Right renal pelvis (tissue), 4 donors: ENCODE results near the gene ASB7. TPM values are rescaled to one million over a fixed set of nuclear protein-coding genes. Genes with fewer than 3 reads are reported as not detected.

ENCODE experiments used
- DNase-seq, 4 donors: peaks; one replicate each; pipeline ENCODE4 v3.0.0-alpha.2; 2013; ENCODE audit warnings: low read depth in 4 of 4, low spot score in 3 of 4, missing footprints in 1 of 4
- polyA plus RNA-seq, 4 donors: library from polyadenylated mRNA; unstranded; fragments of 120-200 nt; gene quantifications; one replicate each; pipeline ENCODE4 v1.2.1, GENCODE V29; 2013; ENCODE audit not compliant: insufficient read length in 4 of 4

The ASB7 gene
- polyA plus RNA-seq, 4 donors, result 14.3 to 18.4 (median 17.9) TPM

DNA sequence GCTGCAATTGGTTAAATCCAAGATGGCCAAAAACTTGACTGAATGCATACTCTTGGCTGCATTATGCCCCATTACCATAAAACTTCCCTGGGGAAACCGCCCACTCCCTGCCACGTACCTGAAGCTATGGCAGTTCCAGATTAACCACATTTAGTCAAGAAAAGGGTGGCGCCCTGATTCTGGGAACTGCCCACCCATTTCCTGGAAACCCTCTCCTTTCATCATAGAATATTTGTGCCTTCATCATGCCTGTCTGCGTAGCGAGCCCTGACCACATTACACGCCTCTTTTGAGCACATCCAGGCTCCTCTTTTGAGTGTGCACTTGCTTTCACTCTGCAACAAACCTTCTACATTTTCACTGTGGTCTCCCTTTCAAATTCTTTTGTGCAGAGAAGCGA lies 5.6 kb upstream of the ASB7 start:
- DNase-seq, result no peak

- DNase-seq, result no peak
Observed at GRCh38 chr15:100597862-100598261, 4.5 kb upstream of the ASB7 start.

DNA sequence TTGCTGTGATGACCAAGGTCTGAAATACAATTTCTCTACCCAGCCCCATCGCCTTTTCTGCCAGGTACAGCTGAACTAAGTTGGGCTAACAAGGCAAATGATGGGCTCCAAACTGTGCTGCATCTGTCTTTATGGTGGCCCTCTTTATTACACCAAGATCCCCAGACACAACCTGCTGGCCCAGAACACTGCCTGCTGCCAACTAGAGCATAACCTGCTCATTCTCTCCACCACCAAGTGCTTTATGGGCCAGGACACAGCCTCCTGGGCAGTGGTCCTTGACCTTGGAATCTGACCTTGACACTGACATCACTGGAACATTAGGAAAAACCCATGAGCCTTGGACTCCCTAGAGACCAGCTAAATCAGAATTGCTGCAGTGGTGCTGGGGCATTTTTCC lies 3.7 kb upstream of the ASB7 start:
- DNase-seq, result no peak

GRCh38 chr15:100601163-100601562 lies 1.2 kb upstream of the ASB7 start:
- no peak for DNase-seq

DNA sequence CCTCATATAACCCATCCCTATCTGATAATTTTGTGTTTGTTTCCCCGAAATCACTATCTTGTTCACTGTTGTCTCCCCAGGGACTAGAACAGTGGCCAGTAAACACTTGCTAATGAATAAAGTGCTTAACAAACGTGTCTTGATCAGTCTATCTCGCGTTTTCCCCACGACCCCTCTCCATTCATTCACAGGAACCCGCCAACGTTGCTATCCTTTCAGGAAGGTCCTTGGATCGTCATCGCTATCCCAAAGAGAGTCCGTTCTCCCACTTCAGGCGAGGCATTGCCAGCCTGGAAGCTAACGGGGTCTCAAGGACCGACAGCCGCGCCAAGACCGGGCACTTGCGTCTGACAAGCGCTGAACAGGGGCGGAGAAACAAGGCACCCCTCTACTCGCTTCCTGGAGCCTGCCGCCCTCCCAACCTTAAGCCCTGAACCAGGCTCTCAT lies 749 bp upstream of the ASB7 start:
- no peak for DNase-seq

DNA sequence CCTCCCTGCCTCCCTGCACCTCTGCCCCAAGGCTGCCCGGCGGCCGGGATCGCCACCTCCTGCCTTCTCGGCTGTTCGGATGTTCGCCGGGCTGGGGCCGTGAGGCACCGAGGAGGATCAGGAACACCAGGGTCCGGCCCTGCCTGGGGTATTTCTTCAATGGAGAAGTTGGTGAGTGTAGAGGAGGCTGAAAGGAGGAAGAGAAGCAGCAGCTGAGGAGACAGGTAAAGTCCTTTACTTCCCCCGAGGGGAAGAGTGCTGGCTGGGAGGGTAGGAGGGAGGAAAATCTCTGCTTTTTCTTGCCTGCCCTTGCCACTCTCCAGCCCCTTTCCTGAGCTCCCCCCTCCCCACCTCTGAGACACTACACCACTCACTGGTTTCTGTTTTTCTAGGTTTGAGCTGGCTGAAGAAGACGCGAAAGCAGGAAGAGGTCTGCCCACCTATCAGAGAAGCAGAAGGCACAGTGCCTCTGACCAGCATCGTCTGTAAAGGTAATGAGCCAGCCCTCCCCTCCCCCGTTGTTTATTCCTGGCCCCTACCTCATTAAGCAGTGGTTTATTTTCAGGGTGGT lies 519 bp downstream of the ASB7 start:
- no peak for DNase-seq

DNA sequence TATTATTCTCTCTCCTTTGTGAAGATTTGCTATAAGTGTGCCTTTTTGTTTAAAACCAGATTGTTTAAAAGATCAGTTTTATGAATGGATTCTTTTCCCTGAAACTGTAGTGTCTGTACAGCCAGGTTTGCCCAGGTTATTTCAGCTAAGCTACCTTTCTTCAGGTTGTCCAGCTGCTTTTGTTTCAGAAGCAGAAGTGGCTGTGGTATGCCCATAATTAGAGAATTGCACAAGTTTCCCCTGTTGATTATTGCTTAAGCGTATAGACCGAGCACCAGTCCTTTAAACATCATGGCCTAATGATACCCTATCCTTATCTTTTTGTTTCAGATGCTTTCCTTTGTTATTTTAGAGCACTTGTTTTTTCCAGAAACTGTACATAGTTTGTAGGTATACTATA lies 10.2 kb downstream of the ASB7 start:
- DNase-seq, result no peak

GRCh38 chr15:100613208-100613607 lies 10.8 kb downstream of the ASB7 start:
- no peak for DNase-seq

- no peak for DNase-seq
Observed at GRCh38 chr15:100614336-100614735, 11.9 kb downstream of the ASB7 start.

- DNase-seq, result no peak
Observed at GRCh38 chr15:100614918-100615317, 12.5 kb downstream of the ASB7 start.

- DNase-seq, result no peak
Observed at GRCh38 chr15:100615801-100616200, 13.4 kb downstream of the ASB7 start.

- DNase-seq, result no peak
Observed at GRCh38 chr15:100616700-100617099, 14.3 kb downstream of the ASB7 start.

DNA sequence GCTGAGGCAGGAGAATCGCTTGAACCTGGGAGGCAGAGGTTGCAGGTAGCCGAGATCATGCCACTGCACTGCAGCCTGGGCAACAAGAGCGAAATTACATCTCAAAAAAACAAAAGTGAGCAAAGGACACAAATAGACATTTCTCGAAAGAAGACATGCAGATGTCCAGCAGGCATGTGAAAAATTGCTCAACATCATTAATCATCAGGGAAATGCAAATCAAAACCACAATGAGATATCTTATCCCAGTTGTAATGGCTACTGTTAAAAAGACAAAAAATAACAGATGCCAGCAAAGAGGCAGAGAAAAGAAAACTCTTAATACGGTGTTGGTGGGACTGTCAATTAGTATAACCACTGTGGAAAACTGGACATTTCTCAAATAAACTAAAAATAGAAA lies 20.9 kb downstream of the ASB7 start:
- no peak for DNase-seq

DNA sequence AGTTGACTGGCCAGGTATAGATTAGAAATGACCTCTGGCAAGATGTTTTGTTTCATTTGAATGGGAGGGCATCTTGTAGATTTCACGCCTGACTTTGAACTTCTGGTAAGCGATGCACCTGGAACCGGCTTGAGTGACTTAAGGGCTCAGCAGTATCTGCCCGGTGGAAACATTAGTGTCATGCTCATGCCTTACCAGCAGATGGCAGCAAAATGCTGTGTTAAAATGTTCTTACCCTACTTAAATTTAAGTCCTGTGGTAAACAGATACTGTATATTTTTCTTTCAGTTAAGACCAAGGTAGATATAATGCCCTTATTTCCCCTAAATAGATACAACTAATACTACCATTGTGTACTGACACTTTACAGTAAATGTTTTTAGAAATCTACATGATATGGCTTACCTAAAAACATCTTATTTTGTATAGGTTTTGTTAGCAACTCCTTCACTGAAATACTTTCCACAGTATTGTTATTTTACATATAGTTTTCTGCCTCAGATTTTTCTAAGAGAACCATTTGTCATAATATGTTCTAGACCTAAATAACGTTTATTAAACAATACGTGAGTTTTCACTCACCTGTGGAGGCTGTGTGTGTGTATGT lies 25.5 kb downstream of the ASB7 start:
- peak; percentile 60 to 77 (median 65) for DNase-seq

- DNase-seq, result no peak
Observed at GRCh38 chr15:100628746-100629145, 26.4 kb downstream of the ASB7 start.

DNA sequence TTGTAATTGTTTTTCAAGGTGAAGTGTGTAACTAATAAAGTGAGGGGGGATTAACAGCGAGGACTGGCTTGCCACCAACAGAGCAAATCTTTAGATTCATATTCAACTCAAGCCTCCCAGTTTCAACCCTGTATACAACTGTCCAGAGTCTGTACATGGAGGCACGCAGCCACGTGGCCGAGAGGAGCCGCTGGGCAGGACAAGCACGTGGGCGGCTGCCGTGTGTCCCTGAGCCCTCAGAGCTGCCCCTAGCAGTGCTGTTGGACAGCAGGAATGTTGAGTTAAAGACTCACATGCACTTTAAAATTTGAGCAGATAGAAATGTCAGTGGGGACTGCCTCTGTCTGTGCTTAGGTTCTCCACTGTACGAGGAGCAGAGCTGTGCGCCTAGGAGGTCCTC lies 29.4 kb downstream of the ASB7 start:
- no peak for DNase-seq

GRCh38 chr15:100633763-100634075 lies 31.3 kb downstream of the ASB7 start:
- DNase-seq, result no peak

GRCh38 chr15:100635406-100636071 lies 33.1 kb downstream of the ASB7 start:
- DNase-seq, result no peak

GRCh38 chr15:100638177-100638730 lies 35.9 kb downstream of the ASB7 start:
- DNase-seq, result no peak

- DNase-seq, result no peak
Observed at GRCh38 chr15:100642213-100642949, 40.0 kb downstream of the ASB7 start.

DNA sequence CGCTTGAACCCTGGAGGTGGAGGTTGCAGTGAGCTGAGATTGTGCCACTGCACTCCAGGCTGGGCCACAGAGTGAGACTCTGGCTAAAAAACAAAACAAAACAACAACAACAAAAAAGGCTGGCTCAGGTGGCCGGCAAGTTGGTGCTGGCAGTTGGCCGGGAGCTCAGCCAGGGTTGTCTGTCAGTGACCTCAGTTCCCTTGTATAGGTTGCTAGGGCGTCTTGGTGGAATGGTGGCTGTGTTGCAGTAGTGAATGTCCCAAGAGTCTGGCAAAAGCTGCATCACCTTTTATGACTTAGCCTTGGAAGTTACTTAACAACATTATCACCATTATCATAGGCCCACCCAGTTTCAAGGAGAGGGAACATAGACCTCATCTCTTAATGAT lies 40.6 kb downstream of the ASB7 start:
- DNase-seq, result no peak
